Left ventricle myocardium inferior (tissue), 1 donor: Measurements from ENCODE around the gene DIRAS1. TPM values are rescaled to one million over a fixed set of nuclear protein-coding genes. Genes with fewer than 3 reads are reported as not detected.
A peak's percentile ranks its signal among the peaks of the same experiment; 100 is the strongest.

Source experiments
- DNase-seq: peaks from one replicate; pipeline ENCODE4 v3.0.0-alpha.2; 2020
- H3K27ac ChIP-seq: fragments of 200-600 bp; replicated peaks from 2 replicates; pipeline ENCODE4 v1.8.0; 2021
- H3K27me3 ChIP-seq: fragments of 200-600 bp; 2 replicates; pipeline ENCODE4 v1.8.0; 2021; ENCODE audit warnings: low read depth
- H3K36me3 ChIP-seq: fragments of 200-600 bp; 2 replicates; pipeline ENCODE4 v1.8.0; 2021
- H3K4me1 ChIP-seq: fragments of 200-600 bp; 2 replicates; pipeline ENCODE4 v1.8.0; 2021
- H3K4me3 ChIP-seq: fragments of 200-600 bp; 2 replicates; pipeline ENCODE4 v1.8.0; 2021; ENCODE audit warnings: mild to moderate bottlenecking, moderate library complexity
- H3K9me3 ChIP-seq: fragments of 200-600 bp; replicated peaks from 2 replicates; pipeline ENCODE4 v1.8.0; 2021
- CTCF ChIP-seq: fragments of 200-600 bp; IDR thresholded peaks from 2 replicates; pipeline ENCODE4 v1.8.0; 2021; ENCODE audit warnings: antibody characterized with exemption, mild to moderate bottlenecking, borderline replicate concordance
- intact Hi-C: fragments of 100-400 bp; cut with micrococcal nuclease; formaldehyde crosslinking; loops from one replicate; pipeline ENCODE4 v1.11.0; 2022
- total RNA-seq: library from RNA; stranded (reverse); fragmentation: NEBNext Ultra II Directional; extraction: Animal tissue kit (Norgen Biotek cat#: 25700); gene quantifications from one replicate; pipeline ENCODE4 v1.2.1, GENCODE V29; 2021
- donor health status: DM: no; HTN: yes; CAD: no; lungs with severe emphysema.

The DIRAS1 gene
- total RNA-seq, 1 donor from 2014 or later, result 195 TPM

DNA sequence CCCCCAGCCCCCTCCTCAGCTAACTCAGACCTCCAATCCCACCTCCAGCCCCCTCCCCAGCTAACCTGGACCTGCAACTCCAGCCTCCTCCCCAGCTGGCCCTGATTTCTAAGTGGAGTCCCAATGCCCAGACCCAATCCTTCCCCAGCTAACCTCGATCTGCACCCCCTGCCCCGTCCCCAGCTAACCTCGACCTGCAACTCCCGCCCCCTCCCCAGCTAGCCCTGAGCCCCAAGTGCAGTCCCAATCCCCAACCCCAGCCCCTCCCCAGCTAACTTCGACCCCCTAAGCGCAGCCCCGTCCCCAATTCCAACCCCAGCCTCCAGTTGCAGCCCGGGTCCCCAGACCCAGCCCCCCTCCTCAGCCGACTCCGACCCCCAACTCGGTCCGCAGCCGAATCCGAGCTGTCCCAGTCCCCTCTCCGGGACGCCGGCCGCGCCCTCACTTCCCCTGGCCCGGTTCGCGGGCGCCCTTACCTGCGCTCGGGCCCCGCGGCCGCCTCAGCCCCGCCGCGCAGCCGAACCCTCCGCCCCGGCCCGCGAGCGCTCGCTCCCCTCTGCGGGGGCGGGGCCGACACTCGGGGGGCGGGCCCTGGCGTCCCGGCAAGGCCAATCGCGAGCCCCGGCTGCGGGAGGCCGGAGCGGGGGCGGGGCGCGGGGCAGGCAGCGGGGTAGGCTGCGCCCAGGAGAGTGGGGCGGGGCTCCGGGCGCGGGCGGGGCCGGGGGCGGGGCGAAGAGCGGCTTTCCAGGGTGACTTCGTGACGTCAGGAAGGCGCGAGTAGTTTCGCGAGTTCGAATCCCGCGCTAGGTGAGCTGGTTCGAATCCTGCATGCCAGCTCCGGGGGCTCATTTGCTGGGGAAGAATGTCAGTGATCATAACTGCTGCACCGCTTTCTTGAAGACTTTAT is 18.7 kb downstream of the DIRAS1 start, which contains the start of gene GNG7:
TSS of gene GNG7 (minus strand) at position 525 of the 907 bp plus-strand sequence. CDS start 182,006 bp downstream, outside the sequence.
- Histone ChIP-seq H3K4me3 (peak within 1 kb of the TSS; percentile 67), H3K27ac (peak within 1 kb of the TSS; percentile 69), H3K36me3 (no peaks in the 10 kb centered on the region), H3K4me1 (peaks cover 20% of the 10 kb centered on the region), H3K27me3 (peaks cover 28% of the 10 kb centered on the region), H3K9me3 (no peaks in the 10 kb centered on the region)
- peak; percentile 94 for DNase-seq
- no peak for TF ChIP-seq CTCF
- intact Hi-C loops, result no loop called here

DNA sequence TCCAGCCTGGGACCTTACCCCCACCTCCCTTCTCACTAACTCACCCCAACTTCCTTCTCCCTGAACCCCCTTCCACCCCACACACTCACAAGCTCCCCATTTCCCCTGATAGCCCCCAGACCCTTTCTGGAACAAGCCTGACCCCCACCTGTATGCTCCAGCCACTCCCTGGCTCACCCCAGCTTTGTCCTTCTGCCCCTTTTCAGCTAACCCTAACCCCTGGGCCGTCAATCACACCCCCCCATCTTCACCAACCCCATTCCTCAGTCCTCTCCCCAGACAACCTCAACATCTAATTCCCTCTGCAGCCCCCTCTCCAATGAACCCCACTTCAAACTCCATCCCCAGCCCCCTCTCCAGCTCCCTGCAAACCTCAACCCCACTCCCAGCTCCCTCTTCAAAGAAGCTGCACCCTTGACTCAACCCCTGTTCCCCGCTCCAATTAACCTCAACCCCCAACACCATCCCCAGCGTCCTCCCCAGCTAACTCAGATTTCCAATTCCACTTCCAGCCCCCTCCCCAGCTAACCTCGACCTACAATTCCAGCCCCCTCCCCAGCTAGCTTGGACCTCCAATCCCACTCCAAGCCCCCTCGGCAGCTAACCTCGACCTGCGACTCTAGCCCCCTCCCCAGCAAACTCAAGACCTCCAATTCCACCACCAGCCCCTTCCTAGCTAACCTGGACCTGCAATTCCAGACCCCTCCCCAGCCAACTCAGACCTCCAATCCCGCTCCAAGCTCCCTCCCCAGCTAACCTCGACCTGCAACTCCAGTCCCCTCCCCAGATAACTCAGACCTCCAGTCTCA is 19.6 kb downstream of the DIRAS1 start:
- no peak for TF ChIP-seq CTCF
- H3K4me1 ChIP-seq, result peaks cover 24% of the 10 kb centered on the region
- peaks cover 24% of the 10 kb centered on the region for H3K27me3 ChIP-seq
- peak overlapping the region; percentile 67 for H3K4me3 ChIP-seq
- no peaks in the 10 kb centered on the region for H3K36me3 ChIP-seq
- no peak for DNase-seq
- intact Hi-C loops, result no loop called here
- no peaks in the 10 kb centered on the region for H3K9me3 ChIP-seq
- peak overlapping the region; percentile 69 for H3K27ac ChIP-seq

GRCh38 chr19:2700660-2701360 is 20.4 kb downstream of the DIRAS1 start:
- intact Hi-C loops, result no loop called here
- peaks cover 18% of the 10 kb centered on the region for H3K27me3 ChIP-seq
- no peaks in the 10 kb centered on the region for H3K9me3 ChIP-seq
- no peak for DNase-seq
- peak overlapping the region; percentile 67 for H3K4me3 ChIP-seq
- H3K36me3 ChIP-seq, result no peaks in the 10 kb centered on the region
- no peak overlapping the region for H3K27ac ChIP-seq
- peaks cover 30% of the 10 kb centered on the region for H3K4me1 ChIP-seq
- no peak for TF ChIP-seq CTCF

DNA sequence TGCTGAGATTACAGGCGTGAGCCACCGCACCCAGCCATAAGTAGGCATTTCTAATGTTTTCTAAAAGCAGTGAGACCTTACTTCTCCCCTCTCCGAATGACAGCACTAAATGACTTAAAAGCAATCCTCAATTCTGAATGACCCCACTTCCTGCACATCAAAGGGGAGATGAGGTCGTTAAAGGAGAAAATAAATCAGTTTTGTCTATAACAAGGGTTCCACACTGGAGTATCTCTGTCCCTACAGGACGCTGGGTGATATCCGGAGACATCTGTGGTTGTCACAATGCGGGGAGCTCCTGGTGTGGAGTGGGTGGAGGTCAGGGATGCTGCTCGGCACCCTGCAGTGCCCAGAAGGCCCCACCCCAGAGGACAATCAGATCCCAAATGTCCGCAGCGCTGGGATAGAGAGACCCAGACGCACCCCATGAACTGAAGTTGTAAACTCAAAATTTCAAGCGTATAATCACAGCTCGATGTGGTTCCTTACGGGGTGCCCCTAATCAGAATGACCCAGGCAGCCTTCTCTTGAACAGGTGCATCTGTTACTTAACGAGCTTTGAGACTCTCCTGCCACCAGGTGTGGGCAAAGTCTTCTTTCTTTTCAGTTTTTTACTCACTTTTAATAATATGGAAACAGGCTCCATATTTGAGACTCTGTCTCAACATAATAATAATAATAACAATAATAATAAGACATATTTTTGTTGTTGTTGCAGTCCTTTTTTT is 21.6 kb downstream of the DIRAS1 start:
- no peak for TF ChIP-seq CTCF

More for the DNA sequence above, 21.6 kb downstream of the DIRAS1 start:
- H3K9me3 ChIP-seq, result no peaks in the 10 kb centered on the region
- no peaks in the 10 kb centered on the region for H3K36me3 ChIP-seq
- peaks cover 13% of the 10 kb centered on the region for H3K27me3 ChIP-seq
- peaks cover 43% of the 10 kb centered on the region for H3K4me1 ChIP-seq
- H3K27ac ChIP-seq, result no peak overlapping the region
- intact Hi-C loops, result no loop called here
- DNase-seq, result no peak
- H3K4me3 ChIP-seq, result no peak overlapping the region
